ENCODE results near the gene SPTLC3.

SPTLC3 gene

GRCh38 chr20:13149371-13150105, 140.8 kb downstream of the SPTLC3 start:
- TF ChIP-seq BACH2 (CRISPR knock-in tag; IDR thresholded peaks at IDR 0.05; ENCODE audit: borderline replicate concordance) (no peak), PPARA (CRISPR knock-in tag; IDR thresholded peaks at IDR 0.05; ENCODE audit: borderline replicate concordance) (no peak), ZFP3 (CRISPR knock-in tag; IDR thresholded peaks at IDR 0.05) (no peak), OSR1 (CRISPR knock-in tag; IDR thresholded peaks at IDR 0.05) (no peak), RARB (CRISPR knock-in tag; IDR thresholded peaks at IDR 0.05) (no peak), ZFP30 (CRISPR knock-in tag; IDR thresholded peaks at IDR 0.05) (no peak), ZNF565 (CRISPR knock-in tag; conservative IDR thresholded peaks at IDR 0.05; ENCODE audit: low read depth) (no peak), POU6F1 (CRISPR knock-in tag; IDR thresholded peaks at IDR 0.05; ENCODE audit: borderline replicate concordance, low read depth) (no peak), ESRRG (CRISPR knock-in tag; IDR thresholded peaks at IDR 0.05) (no peak), TOX (CRISPR knock-in tag; IDR thresholded peaks at IDR 0.05; ENCODE audit: borderline replicate concordance) (no peak), CSRNP3 (CRISPR knock-in tag; IDR thresholded peaks at IDR 0.05) (no peak), ISL1 (CRISPR knock-in tag; IDR thresholded peaks at IDR 0.05) (no peak), CSDC2 (CRISPR knock-in tag; IDR thresholded peaks at IDR 0.05) (no peak), TSHZ2 (CRISPR knock-in tag; IDR thresholded peaks at IDR 0.05) (no peak), ZNF8 (CRISPR knock-in tag; IDR thresholded peaks at IDR 0.05) (no peak), SNAI2 (CRISPR knock-in tag; IDR thresholded peaks at IDR 0.05) (no peak), ARNTL (CRISPR knock-in tag; IDR thresholded peaks at IDR 0.05; ENCODE audit: borderline replicate concordance, low read depth) (no peak), ZC3H10 (CRISPR knock-in tag; IDR thresholded peaks at IDR 0.05) (no peak), TCF4 (CRISPR knock-in tag; IDR thresholded peaks at IDR 0.05; ENCODE audit: borderline replicate concordance) (no peak)
- TF ChIP-seq, protein P1, sequence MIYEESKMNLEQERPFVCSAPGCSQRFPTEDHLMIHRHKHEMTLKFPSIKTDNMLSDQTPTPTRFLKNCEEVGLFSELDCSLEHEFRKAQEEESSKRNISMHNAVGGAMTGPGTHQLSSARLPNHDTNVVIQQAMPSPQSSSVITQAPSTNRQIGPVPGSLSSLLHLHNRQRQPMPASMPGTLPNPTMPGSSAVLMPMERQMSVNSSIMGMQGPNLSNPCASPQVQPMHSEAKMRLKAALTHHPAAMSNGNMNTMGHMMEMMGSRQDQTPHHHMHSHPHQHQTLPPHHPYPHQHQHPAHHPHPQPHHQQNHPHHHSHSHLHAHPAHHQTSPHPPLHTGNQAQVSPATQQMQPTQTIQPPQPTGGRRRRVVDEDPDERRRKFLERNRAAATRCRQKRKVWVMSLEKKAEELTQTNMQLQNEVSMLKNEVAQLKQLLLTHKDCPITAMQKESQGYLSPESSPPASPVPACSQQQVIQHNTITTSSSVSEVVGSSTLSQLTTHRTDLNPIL (CRISPR knock-in tag; IDR thresholded peaks at IDR 0.05; ENCODE audit: low read depth), result no peak
- ATAC-seq, result no peak

- TF ChIP-seq PPARA (CRISPR knock-in tag; IDR thresholded peaks at IDR 0.05; ENCODE audit: borderline replicate concordance), result no peak
- TF ChIP-seq, protein P1 (CRISPR knock-in tag; IDR thresholded peaks at IDR 0.05; ENCODE audit: low read depth), result no peak
- TF ChIP-seq CSDC2 (CRISPR knock-in tag; IDR thresholded peaks at IDR 0.05), result no peak
- TF ChIP-seq BACH2 (CRISPR knock-in tag; IDR thresholded peaks at IDR 0.05; ENCODE audit: borderline replicate concordance), result no peak
- no peak for TF ChIP-seq ZFP30 (CRISPR knock-in tag; IDR thresholded peaks at IDR 0.05)
- no peak for TF ChIP-seq ZNF8 (CRISPR knock-in tag; IDR thresholded peaks at IDR 0.05)
- TF ChIP-seq TOX (CRISPR knock-in tag; IDR thresholded peaks at IDR 0.05; ENCODE audit: borderline replicate concordance), result no peak
- TF ChIP-seq ZC3H10 (CRISPR knock-in tag; IDR thresholded peaks at IDR 0.05), result no peak
- no peak for TF ChIP-seq ZFP3 (CRISPR knock-in tag; IDR thresholded peaks at IDR 0.05)
- TF ChIP-seq POU6F1 (CRISPR knock-in tag; IDR thresholded peaks at IDR 0.05; ENCODE audit: borderline replicate concordance, low read depth), result no peak
- TF ChIP-seq ISL1 (CRISPR knock-in tag; IDR thresholded peaks at IDR 0.05), result no peak
- TF ChIP-seq PATZ1 (CRISPR knock-in tag; IDR thresholded peaks at IDR 0.05; ENCODE audit: borderline replicate concordance), result no peak
- TF ChIP-seq ZNF565 (CRISPR knock-in tag; conservative IDR thresholded peaks at IDR 0.05; ENCODE audit: low read depth), result no peak
- TF ChIP-seq SNAI2 (CRISPR knock-in tag; IDR thresholded peaks at IDR 0.05), result no peak
- TF ChIP-seq OSR1 (CRISPR knock-in tag; IDR thresholded peaks at IDR 0.05), result no peak
- no peak for TF ChIP-seq CSRNP3 (CRISPR knock-in tag; IDR thresholded peaks at IDR 0.05)
- TF ChIP-seq GLIS3 (CRISPR knock-in tag; IDR thresholded peaks at IDR 0.05), result no peak
- no peak for TF ChIP-seq ESRRG (CRISPR knock-in tag; IDR thresholded peaks at IDR 0.05)
- no peak for TF ChIP-seq RARB (CRISPR knock-in tag; IDR thresholded peaks at IDR 0.05)
- no peak for ATAC-seq
These were observed 149.6 kb downstream of the SPTLC3 start for GRCh38 chr20:13158369-13158768.

Data from SK-N-SH treated with all-trans-retinoic acid at 6 μM for 48 hours (cell line).